Measurements from ENCODE around the gene DKC1. TPM values are rescaled to one million over a fixed set of nuclear protein-coding genes. Genes with fewer than 3 reads are reported as not detected.

DKC1 gene
- total RNA-seq, 1 experiment from 2014 or later = 179 TPM

GRCh38 chrX:154735695-154736393 lies 26.8 kb upstream of the DKC1 start:
- BruUV-seq (replicated peaks) = no TSS peak
- DNase-seq (ENCODE audit: low read depth, low spot score) = no peak
- TF ChIP-seq CTCF (IDR thresholded peaks at IDR 0.05) = no peak
- no peak for TF ChIP-seq POLR2AphosphoS5 (IDR thresholded peaks at IDR 0.05; ENCODE audit: low read depth, low read length)
- no peak for TF ChIP-seq TCF7L2 (IDR thresholded peaks at IDR 0.05; ENCODE audit: low read depth, low read length)
- no peak for TF ChIP-seq SIN3A (IDR thresholded peaks at IDR 0.05; ENCODE audit: borderline replicate concordance, insufficient read depth, low read depth, low read length)
- no peak for TF ChIP-seq REST (IDR thresholded peaks at IDR 0.05; ENCODE audit: insufficient read depth in 1 of 2, low read depth in 2 of 2, low read length in 1 of 2)
- Histone ChIP-seq H3K27me3 (ENCODE audit: control insufficient read depth, insufficient read depth, low read length) (no peaks in the 10 kb centered on the region), H3K4me3 (ENCODE audit: low read depth in 2 of 2, low read length in 2 of 2) (no peak overlapping the region), H3K9me3 (ENCODE audit: control insufficient read depth, insufficient read depth, low read depth, low read length) (no peaks in the 10 kb centered on the region), H3K36me3 (ENCODE audit: control insufficient read depth, insufficient read depth, low read length) (no peaks in the 10 kb centered on the region), H3K27ac (ENCODE audit: low read length) (peak overlapping the region; percentile 89), H3K4me1 (ENCODE audit: control insufficient read depth, insufficient read depth, low read length) (peaks cover 79% of the 10 kb centered on the region)
- peak; percentile 40; the same call in 1 of the 2 replicates for ATAC-seq
- intact Hi-C loops (cut with micrococcal nuclease; ENCODE audit: unreplicated experiment) (no loop called here), in situ Hi-C loops (cut with HindIII; ENCODE audit: low pct_unique_long_range_greater_than_20kb, low sequenced_read_pairs) (no loop called here)
- ChIA-PET CTCF (no interaction called here), POLR2A (no interaction called here)

- ChIA-PET CTCF (no interaction called here), POLR2A (no interaction called here)
- intact Hi-C loops (cut with micrococcal nuclease; ENCODE audit: unreplicated experiment) = no loop called here
- H3K4me1 ChIP-seq (ENCODE audit: control insufficient read depth, insufficient read depth, low read length) = peaks cover 66% of the 10 kb centered on the region
- ATAC-seq = no peak
- in situ Hi-C loops (cut with HindIII; ENCODE audit: low pct_unique_long_range_greater_than_20kb, low sequenced_read_pairs) = no loop called here
- no peak for DNase-seq (ENCODE audit: low read depth, low spot score)
- no peaks in the 10 kb centered on the region for H3K27me3 ChIP-seq (ENCODE audit: control insufficient read depth, insufficient read depth, low read length)
- BruUV-seq (replicated peaks) = no TSS peak
- no peak for TF ChIP-seq SIN3A (IDR thresholded peaks at IDR 0.05; ENCODE audit: borderline replicate concordance, insufficient read depth, low read depth, low read length)
- TF ChIP-seq TCF7L2 (IDR thresholded peaks at IDR 0.05; ENCODE audit: low read depth, low read length) = no peak
- H3K36me3 ChIP-seq (ENCODE audit: control insufficient read depth, insufficient read depth, low read length) = no peaks in the 10 kb centered on the region
- no peak overlapping the region for H3K4me3 ChIP-seq (ENCODE audit: low read depth in 2 of 2, low read length in 2 of 2)
- peak overlapping the region; percentile 89 for H3K27ac ChIP-seq (ENCODE audit: low read length)
- no peaks in the 10 kb centered on the region for H3K9me3 ChIP-seq (ENCODE audit: control insufficient read depth, insufficient read depth, low read depth, low read length)
Observed at GRCh38 chrX:154737136-154737535, 25.5 kb upstream of the DKC1 start.

Data from Panc1 (cell line).